C4-2B (cell line): ENCODE measurements around the gene NLGN4X.

Experiments
- CTCF ChIP-seq: fragments of 450-650 bp; conservative IDR thresholded peaks from 2 replicates; pipeline ENCODE4 v1.5.1; 2017; ENCODE audit warnings: mild to moderate bottlenecking
- ZFX ChIP-seq: fragments of 450-650 bp; IDR thresholded peaks from 2 replicates; pipeline ENCODE4 v1.6.1; 2017

- no peak for TF ChIP-seq CTCF
- TF ChIP-seq ZFX: no peak
Measured at GRCh38 chrX:5891378-5891777, 337.3 kb downstream of the NLGN4X start.
